Skeletal muscle satellite cell (primary cell): ENCODE results near the gene COL23A1.

Experiments
- H3K27me3 ChIP-seq: 2 replicates; pipeline ENCODE4 v1.7.0; 2013; ENCODE audit warnings: low read length; ENCODE audit not compliant: control insufficient read depth, insufficient read depth
- H3K36me3 ChIP-seq: 2 replicates; pipeline ENCODE4 v1.7.0; 2013; ENCODE audit warnings: mild to moderate bottlenecking, control low read depth, low read length; ENCODE audit not compliant: insufficient read depth
- H3K4me1 ChIP-seq: 2 replicates; pipeline ENCODE4 v1.7.0; 2013; ENCODE audit warnings: low read length; ENCODE audit not compliant: control insufficient read depth, insufficient read depth
- H3K4me2 ChIP-seq: 2 replicates; pipeline ENCODE4 v1.7.0; 2013; ENCODE audit warnings: mild to moderate bottlenecking, low read length
- H3K4me3 ChIP-seq: 2 replicates; pipeline ENCODE4 v1.7.0; 2013; ENCODE audit warnings: low read length
- H3K9ac ChIP-seq: 2 replicates; pipeline ENCODE4 v1.7.0; 2013; ENCODE audit warnings: mild to moderate bottlenecking, low read depth, low read length, moderate library complexity
- H3K9me3 ChIP-seq: replicated peaks from 2 replicates; pipeline ENCODE4 v1.7.0; 2013; ENCODE audit warnings: mild to moderate bottlenecking, control low read depth, low read length

The COL23A1 gene

DNA sequence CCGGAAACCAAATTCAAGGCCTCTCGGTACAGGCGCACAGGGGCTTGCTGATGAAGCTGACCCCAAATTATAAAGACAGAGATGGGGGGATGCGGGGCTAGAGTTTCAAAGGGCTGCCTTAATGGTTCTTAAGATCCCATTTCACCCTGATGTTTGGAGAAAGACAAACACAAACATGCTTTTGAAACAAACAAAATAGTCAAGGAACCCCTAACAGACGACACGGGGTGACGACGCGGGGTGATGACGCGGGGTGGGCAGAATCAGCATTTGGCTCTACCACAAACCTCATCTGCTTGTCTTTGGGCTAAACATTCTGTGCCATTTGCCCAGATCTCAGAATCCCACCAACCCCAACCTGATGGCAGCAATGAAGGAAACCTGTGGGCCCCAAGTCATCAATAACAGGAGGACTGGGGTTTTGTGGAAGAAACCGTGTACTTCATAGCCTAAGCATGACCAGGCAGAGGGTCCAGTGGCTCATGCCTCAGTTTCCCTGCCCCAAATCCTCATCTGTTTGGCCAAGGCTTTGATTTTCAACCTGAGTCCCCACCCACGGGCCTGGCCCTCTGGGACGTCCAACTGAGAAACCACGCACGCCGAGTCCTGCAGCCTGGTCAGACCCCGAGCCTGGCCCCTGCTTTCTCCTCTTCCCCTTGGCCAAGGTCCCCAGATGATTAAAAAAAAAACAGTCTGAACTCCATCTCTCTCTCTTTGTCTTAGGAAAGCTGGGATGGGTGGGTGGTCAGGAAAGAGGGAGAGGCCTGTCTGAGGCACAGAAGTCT lies 148.5 kb downstream of the COL23A1 start:
- no peaks in the 10 kb centered on the region for H3K27me3 ChIP-seq
- H3K9me3 ChIP-seq, result no peaks in the 10 kb centered on the region
- H3K36me3 ChIP-seq, result no peaks in the 10 kb centered on the region
- no peak overlapping the region for H3K4me2 ChIP-seq
- no peaks in the 10 kb centered on the region for H3K4me1 ChIP-seq
- H3K9ac ChIP-seq, result no peak overlapping the region
- H3K4me3 ChIP-seq, result no peak overlapping the region

DNA sequence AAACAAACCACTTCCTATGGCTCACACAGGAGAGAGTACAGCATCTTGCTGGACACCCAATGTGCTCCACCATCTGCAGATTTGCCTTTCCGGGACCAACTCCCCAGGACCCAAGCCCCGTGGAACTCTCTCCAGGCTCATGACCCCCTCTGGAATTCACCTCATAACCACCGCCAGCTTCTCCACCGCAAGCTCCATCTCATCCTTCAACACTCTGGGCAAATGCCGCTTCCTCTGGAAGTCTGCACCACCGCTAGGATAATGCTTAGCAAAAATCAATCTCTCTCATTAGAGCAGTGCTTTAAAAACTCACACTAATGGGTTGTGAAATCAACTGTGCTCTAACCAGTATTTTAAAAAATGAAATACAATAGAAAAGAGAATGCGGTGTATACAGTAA lies 150.0 kb downstream of the COL23A1 start:
- Histone ChIP-seq H3K4me1 (no peaks in the 10 kb centered on the region), H3K4me3 (no peak overlapping the region), H3K27me3 (no peaks in the 10 kb centered on the region), H3K9ac (no peak overlapping the region), H3K4me2 (no peak overlapping the region), H3K9me3 (peaks cover 7% of the 10 kb centered on the region), H3K36me3 (no peaks in the 10 kb centered on the region)

DNA sequence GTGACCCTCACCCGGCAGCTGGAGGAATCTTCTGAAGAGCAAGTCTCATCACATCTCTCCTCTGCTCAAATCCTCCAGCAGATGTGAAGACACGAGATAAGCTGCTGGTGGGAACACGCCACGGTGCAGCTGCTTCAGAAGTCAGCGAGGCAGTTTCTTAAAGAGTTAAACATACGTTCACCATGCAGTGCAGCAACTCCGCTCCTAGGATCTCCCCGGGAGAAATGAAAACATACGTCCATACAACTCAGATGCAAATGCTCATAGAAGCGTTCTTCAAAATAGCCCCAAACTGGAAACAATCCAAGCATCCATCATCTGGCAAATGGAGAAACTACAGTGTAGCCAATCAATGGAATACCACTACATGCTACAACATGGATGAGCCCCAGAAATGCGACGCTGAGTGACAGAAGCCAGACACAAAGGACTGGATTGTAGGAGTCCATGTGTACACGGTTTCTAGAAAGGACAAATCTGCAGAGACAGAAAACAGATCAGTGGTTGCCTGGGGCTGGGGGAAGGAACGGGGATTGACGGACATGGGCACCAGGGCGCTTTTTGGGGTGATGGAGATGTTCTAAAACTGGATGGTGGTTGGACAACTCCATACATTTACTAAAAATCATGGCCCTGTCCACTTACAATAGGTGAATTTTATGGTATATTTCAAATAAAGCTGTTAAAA lies 150.6 kb downstream of the COL23A1 start:
- Histone ChIP-seq H3K27me3 (no peaks in the 10 kb centered on the region), H3K4me2 (no peak overlapping the region), H3K9ac (no peak overlapping the region), H3K9me3 (peaks cover 7% of the 10 kb centered on the region), H3K4me3 (no peak overlapping the region), H3K36me3 (no peaks in the 10 kb centered on the region), H3K4me1 (no peaks in the 10 kb centered on the region)

DNA sequence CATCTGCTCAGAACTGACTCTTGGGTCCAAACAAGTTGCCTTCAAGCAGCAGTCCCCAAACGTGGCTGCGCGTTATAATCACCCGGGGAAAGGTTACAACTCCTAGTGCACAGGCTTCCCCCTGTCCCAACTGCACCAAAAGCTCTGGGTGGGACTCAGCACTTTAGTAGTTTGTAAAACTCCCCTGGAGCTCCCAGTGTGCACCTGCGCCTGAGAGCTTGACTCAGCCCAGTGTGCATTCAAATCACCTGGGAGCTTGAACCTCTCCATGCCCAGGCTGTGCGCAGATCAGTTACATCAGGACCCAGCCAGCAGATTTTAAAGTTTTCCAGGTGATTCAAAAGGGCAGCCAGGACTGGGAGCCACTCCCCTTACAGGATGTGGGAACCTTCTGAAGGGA lies 151.4 kb downstream of the COL23A1 start:
- Histone ChIP-seq H3K9me3 (peaks cover 7% of the 10 kb centered on the region), H3K4me1 (no peaks in the 10 kb centered on the region), H3K4me2 (no peak overlapping the region)

GRCh38 chr5:178437386-178438075 lies 152.7 kb downstream of the COL23A1 start:
- H3K9ac ChIP-seq, result no peak overlapping the region
- no peaks in the 10 kb centered on the region for H3K36me3 ChIP-seq
- H3K27me3 ChIP-seq, result no peaks in the 10 kb centered on the region
- H3K4me3 ChIP-seq, result no peak overlapping the region
- no peak overlapping the region for H3K4me2 ChIP-seq
- no peaks in the 10 kb centered on the region for H3K4me1 ChIP-seq
- H3K9me3 ChIP-seq, result peaks cover 7% of the 10 kb centered on the region

More for the DNA sequence above, 151.4 kb downstream of the COL23A1 start:
- Histone ChIP-seq H3K9ac (no peak overlapping the region), H3K27me3 (no peaks in the 10 kb centered on the region), H3K36me3 (no peaks in the 10 kb centered on the region), H3K4me3 (no peak overlapping the region)

- Histone ChIP-seq H3K9me3 (peaks cover 7% of the 10 kb centered on the region), H3K36me3 (no peaks in the 10 kb centered on the region), H3K9ac (no peak overlapping the region), H3K4me2 (no peak overlapping the region), H3K4me1 (no peaks in the 10 kb centered on the region), H3K4me3 (no peak overlapping the region), H3K27me3 (no peaks in the 10 kb centered on the region)
Measured at GRCh38 chr5:178436326-178436940, 153.8 kb downstream of the COL23A1 start.

- Histone ChIP-seq H3K9ac (no peak overlapping the region), H3K27me3 (no peaks in the 10 kb centered on the region), H3K4me2 (no peak overlapping the region), H3K4me3 (no peak overlapping the region), H3K9me3 (peaks cover 7% of the 10 kb centered on the region), H3K4me1 (no peaks in the 10 kb centered on the region), H3K36me3 (no peaks in the 10 kb centered on the region)
Measured at GRCh38 chr5:178435321-178436238, 154.6 kb downstream of the COL23A1 start.

DNA sequence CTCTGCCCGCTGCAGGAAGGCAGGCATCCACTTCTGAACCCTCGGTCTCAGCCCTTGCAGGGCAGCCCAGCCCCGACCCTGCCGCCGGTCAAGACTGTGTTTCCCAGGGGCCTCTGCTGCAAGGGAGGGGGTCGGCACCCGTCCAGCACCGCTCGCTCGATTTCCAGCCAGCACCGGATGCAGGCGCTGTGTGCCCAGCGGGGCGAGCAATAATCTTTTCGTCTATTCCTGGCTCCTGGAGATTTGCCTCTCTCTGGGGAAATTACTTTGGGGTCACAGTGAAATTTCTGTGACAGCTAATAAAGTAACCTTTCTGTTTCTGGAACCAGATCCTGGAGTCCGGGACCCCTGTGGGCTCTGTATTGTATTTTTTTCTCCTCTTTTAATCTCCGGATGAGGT lies 155.3 kb downstream of the COL23A1 start:
- no peaks in the 10 kb centered on the region for H3K36me3 ChIP-seq
- no peak overlapping the region for H3K4me2 ChIP-seq
- no peaks in the 10 kb centered on the region for H3K4me1 ChIP-seq
- H3K9ac ChIP-seq, result no peak overlapping the region
- H3K27me3 ChIP-seq, result no peaks in the 10 kb centered on the region
- peaks cover 7% of the 10 kb centered on the region for H3K9me3 ChIP-seq
- H3K4me3 ChIP-seq, result no peak overlapping the region

GRCh38 chr5:178434016-178434761 lies 156.0 kb downstream of the COL23A1 start:
- Histone ChIP-seq H3K4me1 (no peaks in the 10 kb centered on the region), H3K27me3 (no peaks in the 10 kb centered on the region), H3K4me3 (no peak overlapping the region), H3K36me3 (no peaks in the 10 kb centered on the region), H3K9ac (no peak overlapping the region), H3K9me3 (peaks cover 13% of the 10 kb centered on the region), H3K4me2 (no peak overlapping the region)

- Histone ChIP-seq H3K4me3 (no peak overlapping the region), H3K27me3 (no peaks in the 10 kb centered on the region), H3K4me2 (no peak overlapping the region), H3K9ac (no peak overlapping the region), H3K4me1 (no peaks in the 10 kb centered on the region), H3K9me3 (peaks cover 13% of the 10 kb centered on the region), H3K36me3 (no peaks in the 10 kb centered on the region)
Measured at GRCh38 chr5:178433273-178433775, 156.9 kb downstream of the COL23A1 start.
